ENCODE data around the gene SNX32.

SNX32 gene

GRCh38 chr11:65796726-65797601 is 36.8 kb upstream of the SNX32 start:
- no peak for DNase-seq (ENCODE audit: extremely low spot score, insufficient read length, low read depth)
- no peak for FAIRE-seq

- no peak for FAIRE-seq
Observed at GRCh38 chr11:65797711-65798110, 36.1 kb upstream of the SNX32 start.

GRCh38 chr11:65798882-65799281 is 34.9 kb upstream of the SNX32 start:
- FAIRE-seq = no peak

More at GRCh38 chr11:65797711-65798110, 36.1 kb upstream of the SNX32 start:
- DNase-seq (ENCODE audit: extremely low spot score, insufficient read length, low read depth) = no peak

GRCh38 chr11:65801153-65801987 is 32.4 kb upstream of the SNX32 start:
- DNase-seq (ENCODE audit: extremely low spot score, insufficient read length, low read depth) = no peak
- FAIRE-seq = no peak

More at GRCh38 chr11:65798882-65799281, 34.9 kb upstream of the SNX32 start:
- DNase-seq (ENCODE audit: extremely low spot score, insufficient read length, low read depth) = no peak

GRCh38 chr11:65802841-65803240 is 30.9 kb upstream of the SNX32 start:
- DNase-seq (ENCODE audit: extremely low spot score, insufficient read length, low read depth) (peak; percentile 69), FAIRE-seq (peak; percentile 97)

- DNase-seq (ENCODE audit: extremely low spot score, insufficient read length, low read depth) = no peak
- no peak for FAIRE-seq
Observed at GRCh38 chr11:65803797-65804492, 29.8 kb upstream of the SNX32 start.

GRCh38 chr11:65806979-65807378 is 26.8 kb upstream of the SNX32 start:
- DNase-seq (ENCODE audit: extremely low spot score, insufficient read length, low read depth) = no peak
- no peak for FAIRE-seq

- DNase-seq (ENCODE audit: extremely low spot score, insufficient read length, low read depth) (no peak), FAIRE-seq (no peak)
Observed at GRCh38 chr11:65808744-65809341, 24.9 kb upstream of the SNX32 start.

GRCh38 chr11:65809496-65809895 is 24.3 kb upstream of the SNX32 start:
- FAIRE-seq (no peak), DNase-seq (ENCODE audit: extremely low spot score, insufficient read length, low read depth) (no peak)

GRCh38 chr11:65810046-65810868 is 23.5 kb upstream of the SNX32 start:
- DNase-seq (ENCODE audit: extremely low spot score, insufficient read length, low read depth) (no peak), FAIRE-seq (no peak)

GRCh38 chr11:65811764-65812475 is 21.8 kb upstream of the SNX32 start:
- no peak for DNase-seq (ENCODE audit: extremely low spot score, insufficient read length, low read depth)
- FAIRE-seq = no peak

- no peak for DNase-seq (ENCODE audit: extremely low spot score, insufficient read length, low read depth)
Observed at GRCh38 chr11:65814131-65814985, 19.4 kb upstream of the SNX32 start.

GRCh38 chr11:65814986-65815565 is 18.7 kb upstream of the SNX32 start:
- DNase-seq (ENCODE audit: extremely low spot score, insufficient read length, low read depth) (no peak), FAIRE-seq (no peak)

More at GRCh38 chr11:65814131-65814985, 19.4 kb upstream of the SNX32 start:
- no peak for FAIRE-seq

- no peak for FAIRE-seq
- DNase-seq (ENCODE audit: extremely low spot score, insufficient read length, low read depth) = no peak
Observed at GRCh38 chr11:65816696-65817095, 17.1 kb upstream of the SNX32 start.

GRCh38 chr11:65817312-65817834 is 16.4 kb upstream of the SNX32 start:
- DNase-seq (ENCODE audit: extremely low spot score, insufficient read length, low read depth) (no peak), FAIRE-seq (no peak)

- FAIRE-seq = peak; percentile 80
- DNase-seq (ENCODE audit: extremely low spot score, insufficient read length, low read depth) = peak; percentile 91
Observed at GRCh38 chr11:65817835-65818680, 15.7 kb upstream of the SNX32 start.

Data from GM18507 (cell line).